GM21717 (cell line): ENCODE data around the gene NUBPL.
"Not testable (repeated sequence)": the region's sequence is repeated elsewhere in the genome, so short reads cannot be mapped to it uniquely, and the experiment has no call there.

ENCODE experiments used
- ATAC-seq: cut with Tn5 transposase; IDR thresholded peaks from one replicate; pipeline ENCODE4 v1.9.1; 2021; ENCODE audit warnings: mild to moderate bottlenecking, moderate library complexity; ENCODE audit not compliant: unreplicated experiment

The NUBPL gene

GRCh38 chr14:31578266-31578665 is 17.1 kb downstream of the NUBPL start:
- no peak for ATAC-seq

DNA sequence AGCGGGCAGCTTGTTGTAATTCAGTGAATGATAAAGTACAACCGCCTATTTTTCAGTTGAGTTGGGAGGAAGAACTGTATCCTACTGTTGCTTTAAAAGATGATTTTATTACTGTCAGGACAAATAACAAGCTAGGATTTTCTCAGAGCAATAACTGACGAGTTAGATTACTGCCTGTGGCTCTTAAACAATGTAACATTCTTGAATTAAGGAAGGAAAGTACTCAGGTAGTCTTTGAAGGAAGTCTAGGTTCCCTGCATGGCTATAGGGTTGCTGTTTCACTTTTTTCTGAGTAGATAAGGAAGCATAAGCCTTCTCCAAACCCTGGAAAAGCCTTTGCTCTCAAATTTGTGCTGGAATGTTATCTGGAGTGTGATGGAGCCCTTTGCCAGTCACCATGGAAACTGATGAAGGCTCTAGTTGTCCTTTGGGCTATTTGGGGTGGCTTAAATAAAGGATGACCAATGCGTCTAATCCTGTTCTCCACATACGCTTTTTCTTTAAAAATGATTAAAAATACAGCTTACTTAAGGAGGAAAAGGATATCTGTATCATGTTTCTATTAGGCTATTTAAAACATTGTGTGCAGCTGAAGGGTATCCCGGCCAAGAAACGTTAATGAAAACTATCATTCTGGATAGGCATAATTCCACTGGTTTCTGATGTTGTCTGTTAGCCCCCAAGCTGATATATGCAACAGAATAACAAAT is 17.7 kb downstream of the NUBPL start:
- no peak for ATAC-seq

- no peak for ATAC-seq
Observed at GRCh38 chr14:31580234-31580633, 19.0 kb downstream of the NUBPL start.

DNA sequence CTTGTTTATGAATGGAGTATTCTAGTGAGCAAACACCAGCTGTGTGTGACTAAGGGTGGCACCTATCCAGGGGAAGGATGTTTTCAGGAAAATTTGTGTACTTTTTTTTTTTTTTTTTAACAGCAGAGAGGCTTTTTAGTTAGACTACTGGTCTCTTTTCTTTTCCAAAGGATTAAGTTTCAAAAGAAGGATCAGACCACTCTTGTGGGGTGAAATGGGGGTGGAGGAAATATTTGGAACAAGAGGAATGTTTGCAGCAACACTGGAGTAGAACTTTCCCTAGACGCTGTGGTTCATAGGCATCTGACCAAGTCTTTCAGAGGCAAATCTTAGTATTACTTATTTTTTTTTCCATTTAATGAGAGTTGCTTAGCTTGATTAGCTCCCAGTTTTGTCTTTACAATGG is 21.1 kb downstream of the NUBPL start:
- ATAC-seq: no peak

- no peak for ATAC-seq
Observed at GRCh38 chr14:31582836-31583452, 21.7 kb downstream of the NUBPL start.

- ATAC-seq: no peak
Observed at GRCh38 chr14:31590206-31590605, 29.0 kb downstream of the NUBPL start.

- ATAC-seq: no peak
Observed at GRCh38 chr14:31592122-31592521, 30.9 kb downstream of the NUBPL start.

DNA sequence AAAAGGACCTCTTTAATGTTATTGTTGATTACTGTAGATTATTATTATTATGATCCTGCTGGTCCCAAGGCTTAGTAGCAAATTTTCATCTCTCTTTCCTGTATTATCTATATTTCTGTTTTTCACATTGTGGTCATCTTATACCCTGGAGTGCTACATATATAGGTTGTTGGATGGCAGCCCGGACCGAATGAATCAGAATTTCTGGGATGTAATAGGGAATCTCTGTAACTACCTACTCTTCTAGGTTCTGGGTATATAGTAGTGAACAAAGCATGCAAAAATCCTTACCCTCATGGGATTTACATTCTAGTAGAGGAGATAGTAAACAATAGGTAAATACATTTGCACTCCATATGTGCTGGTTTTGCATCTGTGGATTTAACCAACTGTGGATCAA is 31.4 kb downstream of the NUBPL start:
- no peak for ATAC-seq

DNA sequence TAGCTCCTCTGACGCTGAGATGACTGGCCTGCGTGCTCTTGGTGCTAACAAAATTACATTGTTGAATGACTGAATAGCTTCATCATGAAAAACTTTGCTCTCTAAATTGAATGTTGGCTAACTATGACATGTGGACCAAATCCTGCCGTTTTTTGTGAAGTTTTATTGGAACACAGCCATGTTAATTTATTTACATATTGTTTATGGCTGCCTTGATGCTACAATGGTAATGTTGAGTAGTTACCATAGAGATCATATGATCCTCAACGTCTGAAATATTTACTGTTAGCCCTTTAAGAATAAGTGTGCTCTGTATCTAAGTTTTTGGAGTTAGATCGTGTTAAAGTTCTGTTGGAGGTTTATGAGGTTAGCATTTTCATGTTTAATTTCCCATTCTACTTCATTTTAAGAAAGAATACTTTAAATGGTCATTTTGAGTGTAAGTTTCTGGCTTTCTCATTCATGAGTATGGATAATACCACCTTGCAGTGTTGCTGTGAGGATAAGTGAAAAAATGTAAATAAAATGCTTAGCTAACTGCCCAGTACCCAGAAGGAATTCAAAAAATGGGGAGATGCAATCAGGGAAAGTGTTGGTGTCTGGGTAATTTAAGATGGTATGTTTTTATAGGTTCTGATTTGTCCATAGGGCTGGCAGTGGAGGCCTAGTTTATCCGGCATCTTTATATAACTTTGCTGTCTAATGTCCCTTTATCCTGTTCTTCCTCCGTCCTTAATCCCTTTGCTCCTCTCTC is 35.3 kb downstream of the NUBPL start:
- ATAC-seq: no peak

GRCh38 chr14:31605702-31606101 is 44.5 kb downstream of the NUBPL start:
- ATAC-seq: no peak

GRCh38 chr14:31611778-31612433 is 50.7 kb downstream of the NUBPL start:
- ATAC-seq: no peak

DNA sequence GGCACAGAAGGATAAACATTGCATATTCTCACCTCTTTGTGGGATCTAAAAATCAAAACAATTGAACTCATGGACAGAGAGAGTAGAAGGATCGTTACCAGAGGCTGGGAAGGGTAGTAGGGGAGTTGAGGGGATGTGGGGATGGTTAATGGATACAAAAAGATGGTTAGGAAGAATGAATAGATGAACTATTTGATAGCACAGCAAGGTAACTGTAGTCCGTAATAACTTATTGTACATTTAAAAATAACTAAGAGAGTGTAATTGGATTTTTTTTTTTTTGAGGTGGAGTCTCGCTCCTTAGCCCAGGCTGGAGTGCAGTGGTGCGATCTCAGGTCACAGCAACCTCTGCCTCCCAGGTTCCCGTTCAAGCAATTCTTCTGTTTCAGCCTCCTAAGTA is 52.0 kb downstream of the NUBPL start:
- no peak for ATAC-seq

DNA sequence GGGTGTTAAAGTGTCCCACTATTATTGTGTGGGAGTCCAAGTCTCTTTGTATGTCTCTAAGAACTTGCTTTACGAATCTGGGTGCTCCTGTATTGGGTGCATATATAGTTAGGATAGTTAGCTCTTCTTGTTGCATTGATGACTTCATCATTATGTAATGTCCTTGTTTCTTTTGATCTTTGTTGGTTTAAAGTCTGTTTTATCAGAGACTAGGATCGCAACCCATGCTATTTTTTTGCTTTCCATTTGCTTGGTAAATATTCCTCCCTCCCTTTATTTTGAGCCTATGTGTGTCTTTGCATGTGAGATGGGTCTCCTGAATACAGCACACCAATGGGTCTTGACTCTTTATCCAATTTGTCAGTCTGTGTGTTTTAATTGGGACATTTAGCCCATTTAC is 57.7 kb downstream of the NUBPL start:
- not testable (repeated sequence) for ATAC-seq

DNA sequence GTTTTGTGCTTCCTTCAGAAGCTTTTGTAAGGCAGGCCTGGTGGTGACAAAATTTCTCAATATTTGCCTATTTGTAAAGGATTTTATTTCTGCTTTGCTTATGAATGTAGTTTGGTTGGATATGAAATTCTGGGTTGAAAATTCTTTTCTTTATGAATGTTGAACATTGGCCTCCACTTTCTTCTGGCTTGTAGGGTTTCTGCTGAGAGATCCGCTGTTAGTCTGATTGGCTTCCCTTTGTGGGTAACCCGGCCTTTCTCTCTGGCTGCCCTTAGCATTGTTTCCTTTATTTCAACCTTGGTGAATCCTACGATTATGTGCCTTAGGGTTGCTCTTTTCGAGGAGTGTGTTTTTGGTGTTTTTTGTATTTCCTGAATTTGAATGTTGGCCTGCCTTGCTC is 58.2 kb downstream of the NUBPL start:
- ATAC-seq: no peak

DNA sequence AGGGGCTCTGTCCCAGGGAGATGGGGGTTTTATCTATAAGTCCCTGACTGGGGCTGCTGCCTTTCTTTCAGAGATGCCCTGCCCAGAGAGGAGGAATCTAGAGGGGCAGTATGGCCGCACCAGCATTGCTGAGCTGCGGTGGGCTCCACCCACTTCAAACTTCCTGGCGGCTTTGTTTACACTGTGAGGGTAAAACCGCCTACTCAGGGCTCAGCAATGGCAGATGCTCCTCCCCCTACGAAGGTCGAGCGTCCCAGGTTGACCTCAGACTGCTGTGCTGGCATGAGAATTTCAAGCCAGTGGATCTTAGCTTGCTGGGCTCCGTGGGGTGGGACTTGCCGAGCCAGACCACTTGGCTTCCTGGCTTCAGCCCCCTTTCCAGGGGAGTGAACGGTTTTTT is 59.7 kb downstream of the NUBPL start:
- not testable (repeated sequence) for ATAC-seq

- no peak for ATAC-seq
Observed at GRCh38 chr14:31622060-31622459, 60.9 kb downstream of the NUBPL start.

DNA sequence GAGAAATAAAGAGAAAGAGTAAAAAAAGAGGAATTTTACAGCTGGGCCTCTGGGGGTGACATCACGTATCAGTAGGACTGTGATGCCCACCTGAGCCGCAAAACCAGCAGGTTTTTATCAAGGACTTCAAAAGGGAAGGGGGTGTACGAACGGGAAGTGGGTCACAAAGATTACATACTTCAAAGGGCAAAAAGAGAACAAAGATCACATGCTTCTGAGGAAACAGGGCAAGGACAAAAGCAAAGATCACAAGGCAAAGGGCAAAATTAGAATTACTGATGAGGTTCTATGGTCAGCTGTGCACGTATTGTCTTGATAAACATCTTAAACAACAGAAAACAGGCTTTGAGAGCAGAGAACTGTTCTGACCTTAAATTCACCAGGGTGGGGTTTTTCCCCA is 91.7 kb downstream of the NUBPL start:
- ATAC-seq: not testable (repeated sequence)

GRCh38 chr14:31657917-31658316 is 96.7 kb downstream of the NUBPL start:
- no peak for ATAC-seq

DNA sequence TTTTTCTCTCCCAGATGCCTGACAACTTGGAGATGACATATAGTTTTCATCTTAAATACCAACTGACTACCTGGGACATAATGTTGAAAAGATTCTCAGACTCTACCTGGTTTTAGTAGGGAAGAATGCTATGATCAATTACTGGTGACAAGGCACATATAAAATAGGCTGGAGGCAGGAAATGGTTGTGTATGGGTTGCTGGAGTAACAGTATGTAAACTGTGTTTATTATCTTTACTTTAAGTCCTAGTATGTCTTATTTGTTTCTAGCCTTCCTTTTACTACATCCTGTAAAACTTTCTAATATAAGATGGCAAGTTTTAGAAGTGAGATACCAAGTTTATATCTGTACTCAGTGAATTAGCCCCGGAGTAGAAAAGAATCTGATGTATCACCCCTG is 98.1 kb downstream of the NUBPL start:
- ATAC-seq: no peak

DNA sequence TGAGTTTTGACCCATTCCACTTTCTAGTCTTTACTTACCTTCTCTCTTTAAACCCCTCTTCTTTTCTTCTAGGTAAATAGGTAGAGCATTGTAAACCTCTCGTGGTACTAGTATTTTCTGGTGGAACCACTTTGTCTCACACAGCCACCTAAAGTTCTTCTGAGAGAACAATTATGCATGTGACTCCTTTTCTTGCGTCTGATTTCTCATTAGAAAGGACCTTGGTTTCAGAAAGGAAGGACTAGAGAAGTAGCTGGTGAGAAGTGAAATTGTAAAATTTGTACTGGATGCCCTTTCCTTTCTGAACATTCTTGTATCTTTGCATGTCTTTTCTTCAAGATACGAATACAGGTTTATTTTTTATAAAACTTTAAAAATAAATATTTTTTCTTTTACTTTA is 99.0 kb downstream of the NUBPL start:
- ATAC-seq: no peak

DNA sequence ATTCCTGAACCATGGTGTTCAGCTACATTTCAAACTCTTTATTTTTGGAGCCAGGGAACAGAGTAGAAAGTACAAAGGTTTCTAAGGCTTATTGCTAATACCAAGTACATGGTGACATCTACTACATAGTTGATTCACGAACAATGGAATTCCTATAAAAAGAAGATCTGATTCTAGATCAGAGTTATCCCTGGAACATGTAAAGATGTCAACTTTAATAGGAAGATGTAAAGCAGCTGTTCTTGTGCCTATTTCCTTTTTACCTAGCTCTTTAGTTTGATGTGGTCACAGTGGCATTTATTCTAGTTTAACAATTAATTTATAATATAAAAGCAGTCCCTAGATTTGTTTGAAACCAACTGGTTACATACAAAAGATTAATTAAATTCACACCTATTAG is 99.5 kb downstream of the NUBPL start:
- ATAC-seq: no peak

- no peak for ATAC-seq
Observed at GRCh38 chr14:31668348-31668747, 107.1 kb downstream of the NUBPL start.
